ENCODE results near the gene KIF26B.

The KIF26B gene

GRCh38 chr1:245133995-245134715 is 20.6 kb upstream of the KIF26B start:
- Histone ChIP-seq H3K4me3 (ENCODE audit: low read depth, low read length) (no peak overlapping the region), H3K4me1 (ENCODE audit: control insufficient read depth, insufficient read depth, low read length) (peaks cover 6% of the 10 kb centered on the region), H3K36me3 (ENCODE audit: control insufficient read depth, insufficient read depth, low read length) (no peaks in the 10 kb centered on the region), H3K27me3 (ENCODE audit: control insufficient read depth, insufficient read depth, low read length) (no peaks in the 10 kb centered on the region), H3K27ac (ENCODE audit: low read depth, low read length) (no peak overlapping the region), H3K9me3 (ENCODE audit: control insufficient read depth, insufficient read depth, low read depth, low read length) (no peaks in the 10 kb centered on the region), H3K9ac (ENCODE audit: low read length) (no peak overlapping the region)

- H3K9ac ChIP-seq (ENCODE audit: low read length), result no peak overlapping the region
- H3K9me3 ChIP-seq (ENCODE audit: control insufficient read depth, insufficient read depth, low read depth, low read length), result no peaks in the 10 kb centered on the region
- H3K27me3 ChIP-seq (ENCODE audit: control insufficient read depth, insufficient read depth, low read length), result no peaks in the 10 kb centered on the region
- H3K27ac ChIP-seq (ENCODE audit: low read depth, low read length), result no peak overlapping the region
- H3K4me3 ChIP-seq (ENCODE audit: low read depth, low read length), result no peak overlapping the region
- H3K36me3 ChIP-seq (ENCODE audit: control insufficient read depth, insufficient read depth, low read length), result no peaks in the 10 kb centered on the region
- no peaks in the 10 kb centered on the region for H3K4me1 ChIP-seq (ENCODE audit: control insufficient read depth, insufficient read depth, low read length)
These were observed 12.5 kb upstream of the KIF26B start for GRCh38 chr1:245142171-245142798.

GRCh38 chr1:245142976-245143375 is 11.8 kb upstream of the KIF26B start:
- no peak overlapping the region for H3K4me3 ChIP-seq (ENCODE audit: low read depth, low read length)
- no peak overlapping the region for H3K27ac ChIP-seq (ENCODE audit: low read depth, low read length)
- H3K9ac ChIP-seq (ENCODE audit: low read length), result no peak overlapping the region
- H3K27me3 ChIP-seq (ENCODE audit: control insufficient read depth, insufficient read depth, low read length), result no peaks in the 10 kb centered on the region
- no peaks in the 10 kb centered on the region for H3K4me1 ChIP-seq (ENCODE audit: control insufficient read depth, insufficient read depth, low read length)
- no peaks in the 10 kb centered on the region for H3K36me3 ChIP-seq (ENCODE audit: control insufficient read depth, insufficient read depth, low read length)
- no peaks in the 10 kb centered on the region for H3K9me3 ChIP-seq (ENCODE audit: control insufficient read depth, insufficient read depth, low read depth, low read length)

DNA sequence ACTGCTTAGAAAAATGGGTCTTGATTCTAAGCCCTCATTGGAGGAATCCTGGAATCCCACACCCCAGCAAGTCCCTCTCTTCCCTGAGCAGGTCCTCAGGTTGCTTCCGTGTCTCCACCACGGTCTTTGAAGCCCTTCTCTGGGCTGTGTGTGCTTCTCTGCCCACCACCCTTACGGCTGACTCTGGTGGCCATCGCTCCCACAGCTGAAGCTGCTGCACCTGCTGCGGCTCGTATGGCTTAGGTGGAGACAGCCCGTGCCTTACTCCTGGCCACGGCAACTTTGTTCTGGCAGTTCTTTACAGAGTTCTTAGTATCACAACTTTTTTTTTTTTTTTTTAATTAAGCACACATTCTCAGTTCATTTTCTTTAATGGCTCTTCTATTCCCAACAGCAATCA is 10.9 kb upstream of the KIF26B start:
- Histone ChIP-seq H3K36me3 (ENCODE audit: control insufficient read depth, insufficient read depth, low read length) (no peaks in the 10 kb centered on the region), H3K9ac (ENCODE audit: low read length) (no peak overlapping the region), H3K27ac (ENCODE audit: low read depth, low read length) (no peak overlapping the region), H3K27me3 (ENCODE audit: control insufficient read depth, insufficient read depth, low read length) (no peaks in the 10 kb centered on the region), H3K4me3 (ENCODE audit: low read depth, low read length) (no peak overlapping the region), H3K9me3 (ENCODE audit: control insufficient read depth, insufficient read depth, low read depth, low read length) (no peaks in the 10 kb centered on the region), H3K4me1 (ENCODE audit: control insufficient read depth, insufficient read depth, low read length) (no peaks in the 10 kb centered on the region)

DNA sequence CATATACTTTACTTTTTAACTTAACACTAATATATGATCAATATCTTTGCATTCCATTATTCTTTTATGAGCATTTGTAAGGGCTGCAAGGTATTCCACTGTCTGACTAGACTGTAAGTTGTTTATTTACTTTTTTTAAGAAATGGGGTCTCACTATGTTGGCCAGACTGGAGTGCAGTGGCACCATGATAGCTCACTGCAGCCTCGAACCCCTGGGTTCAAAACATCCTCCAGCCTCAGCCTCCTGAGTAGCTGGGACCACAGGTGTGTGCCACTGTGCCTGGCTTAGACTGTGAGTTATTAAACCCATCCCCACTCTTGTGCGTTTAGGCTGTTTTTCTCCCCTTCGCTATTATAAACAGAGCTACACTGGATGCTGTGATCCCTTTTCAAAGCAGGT is 6.7 kb upstream of the KIF26B start:
- Histone ChIP-seq H3K4me1 (ENCODE audit: control insufficient read depth, insufficient read depth, low read length) (no peaks in the 10 kb centered on the region), H3K36me3 (ENCODE audit: control insufficient read depth, insufficient read depth, low read length) (no peaks in the 10 kb centered on the region), H3K9ac (ENCODE audit: low read length) (no peak overlapping the region), H3K4me3 (ENCODE audit: low read depth, low read length) (no peak overlapping the region), H3K9me3 (ENCODE audit: control insufficient read depth, insufficient read depth, low read depth, low read length) (no peaks in the 10 kb centered on the region), H3K27ac (ENCODE audit: low read depth, low read length) (no peak overlapping the region), H3K27me3 (ENCODE audit: control insufficient read depth, insufficient read depth, low read length) (peaks cover 13% of the 10 kb centered on the region)

DNA sequence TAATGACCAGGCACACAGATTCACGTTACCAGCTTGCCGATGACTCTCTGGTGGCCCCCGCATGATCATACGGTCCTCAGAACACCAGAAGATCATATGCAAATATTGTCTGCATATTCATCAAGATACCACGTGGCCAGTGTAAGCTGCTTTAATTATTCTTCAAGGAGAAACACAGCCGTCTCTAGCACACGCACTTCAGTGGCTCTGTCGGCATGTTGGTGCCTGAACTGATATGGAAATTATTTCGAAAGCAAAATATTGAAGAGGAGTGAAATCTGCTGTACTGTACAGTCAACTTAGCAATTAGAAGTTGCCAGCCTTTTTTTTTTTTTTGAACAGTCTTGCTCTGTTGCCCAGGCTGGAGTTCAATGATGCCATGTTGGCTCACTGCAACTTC is 5.9 kb upstream of the KIF26B start:
- H3K27ac ChIP-seq (ENCODE audit: low read depth, low read length), result no peak overlapping the region

GRCh38 chr1:245153081-245153551 is 1.7 kb upstream of the KIF26B start:
- H3K27ac ChIP-seq (ENCODE audit: low read depth, low read length), result no peak overlapping the region
- H3K27me3 ChIP-seq (ENCODE audit: control insufficient read depth, insufficient read depth, low read length), result peaks cover 57% of the 10 kb centered on the region
- no peaks in the 10 kb centered on the region for H3K9me3 ChIP-seq (ENCODE audit: control insufficient read depth, insufficient read depth, low read depth, low read length)
- H3K4me3 ChIP-seq (ENCODE audit: low read depth, low read length), result peak overlapping the region; percentile 83
- H3K9ac ChIP-seq (ENCODE audit: low read length), result peak overlapping the region; percentile 29
- H3K36me3 ChIP-seq (ENCODE audit: control insufficient read depth, insufficient read depth, low read length), result no peaks in the 10 kb centered on the region
- H3K4me1 ChIP-seq (ENCODE audit: control insufficient read depth, insufficient read depth, low read length), result peaks cover 9% of the 10 kb centered on the region

More for the DNA sequence above, 5.9 kb upstream of the KIF26B start:
- H3K27me3 ChIP-seq (ENCODE audit: control insufficient read depth, insufficient read depth, low read length), result peaks cover 21% of the 10 kb centered on the region
- H3K4me3 ChIP-seq (ENCODE audit: low read depth, low read length), result no peak overlapping the region
- peaks cover 3% of the 10 kb centered on the region; the same call in 1 of the 2 replicates for H3K4me1 ChIP-seq (ENCODE audit: control insufficient read depth, insufficient read depth, low read length)
- no peaks in the 10 kb centered on the region for H3K36me3 ChIP-seq (ENCODE audit: control insufficient read depth, insufficient read depth, low read length)
- no peaks in the 10 kb centered on the region for H3K9me3 ChIP-seq (ENCODE audit: control insufficient read depth, insufficient read depth, low read depth, low read length)
- no peak overlapping the region for H3K9ac ChIP-seq (ENCODE audit: low read length)

DNA sequence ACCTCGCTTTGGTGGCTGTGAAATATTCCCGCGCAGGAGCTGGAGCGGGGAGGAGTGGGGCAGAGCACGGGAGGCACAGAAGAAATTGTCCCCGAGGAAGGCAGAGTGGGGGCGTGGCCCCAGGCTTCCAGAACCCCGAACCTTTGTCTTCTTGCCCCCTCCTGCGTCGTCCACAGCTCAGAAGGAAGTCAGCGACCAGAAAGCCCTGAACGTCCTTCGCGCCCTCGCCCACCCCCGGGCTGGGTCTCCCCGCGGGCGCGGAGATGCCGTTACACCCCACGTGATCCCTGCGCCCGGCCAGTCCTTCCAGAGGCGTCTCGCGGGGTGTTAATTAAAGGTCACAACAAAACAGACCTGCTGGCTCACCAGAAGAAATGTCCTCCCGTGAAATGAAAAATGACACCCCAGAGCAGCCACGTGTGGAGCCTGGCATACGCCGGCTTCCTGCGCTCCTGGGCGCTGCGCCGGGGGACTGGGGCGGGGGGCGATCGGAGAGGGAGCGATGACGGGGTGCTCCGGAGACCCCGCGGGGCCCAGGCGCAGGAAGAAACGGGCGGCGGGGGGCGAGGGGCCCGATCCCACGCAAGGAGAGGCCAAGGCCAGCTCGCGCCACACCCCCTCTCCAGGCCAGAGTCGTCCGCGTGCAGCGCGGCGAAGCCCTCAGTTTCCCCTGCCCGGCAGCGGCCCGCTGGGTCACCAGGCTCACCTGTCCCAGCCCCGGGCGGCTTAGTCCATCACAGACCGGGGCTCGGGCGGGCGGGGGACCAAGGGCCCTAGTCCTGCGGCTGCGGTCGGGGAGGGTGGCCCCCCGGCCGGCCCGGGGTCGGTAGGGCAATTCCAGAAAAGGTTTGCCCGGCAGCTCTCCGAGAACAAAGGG is 995 bp upstream of the KIF26B start:
- Histone ChIP-seq H3K27me3 (ENCODE audit: control insufficient read depth, insufficient read depth, low read length) (peaks cover 61% of the 10 kb centered on the region), H3K27ac (ENCODE audit: low read depth, low read length) (no peak overlapping the region), H3K36me3 (ENCODE audit: control insufficient read depth, insufficient read depth, low read length) (no peaks in the 10 kb centered on the region), H3K9me3 (ENCODE audit: control insufficient read depth, insufficient read depth, low read depth, low read length) (no peaks in the 10 kb centered on the region), H3K4me1 (ENCODE audit: control insufficient read depth, insufficient read depth, low read length) (peaks cover 9% of the 10 kb centered on the region), H3K9ac (ENCODE audit: low read length) (peak overlapping the region; percentile 58), H3K4me3 (ENCODE audit: low read depth, low read length) (peak overlapping the region; percentile 83)

DNA sequence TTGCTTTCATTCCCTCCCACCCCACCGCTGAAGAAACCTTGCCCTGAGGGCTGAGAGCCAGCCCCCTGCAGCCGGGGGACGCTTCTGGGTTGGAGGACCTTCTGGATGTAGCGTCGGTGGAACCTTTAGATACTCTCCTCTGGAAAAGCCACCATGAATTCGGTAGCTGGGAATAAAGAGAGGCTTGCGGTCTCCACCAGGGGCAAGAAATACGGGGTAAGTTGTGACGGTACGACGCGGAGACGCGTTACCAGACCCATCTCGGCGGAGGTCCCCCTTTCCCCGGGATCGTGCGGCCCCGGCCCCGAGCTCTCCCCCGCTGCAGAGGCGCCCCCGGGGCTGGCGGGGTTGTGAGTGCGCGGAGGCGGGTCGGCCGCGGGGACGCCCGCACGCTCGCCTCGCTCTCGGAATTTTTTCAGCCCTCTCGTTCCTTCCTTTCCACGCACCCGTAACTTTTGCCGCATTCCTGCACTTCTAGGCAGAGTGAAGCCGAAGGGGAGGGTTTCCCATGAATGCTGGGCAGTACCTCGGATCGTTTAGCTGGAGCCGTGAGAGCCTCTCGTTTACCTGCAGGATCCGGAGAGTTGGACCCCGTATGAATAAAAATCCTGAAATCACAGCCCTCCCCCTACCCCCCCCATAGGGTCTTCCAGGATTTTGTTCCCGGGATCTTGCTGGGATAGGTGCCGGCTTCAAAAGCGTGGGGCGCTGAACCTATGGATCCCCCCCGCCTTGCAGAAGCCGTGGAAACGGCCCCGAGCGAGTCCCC is 671 bp downstream of the KIF26B start:
- Histone ChIP-seq H3K9ac (ENCODE audit: low read length) (peak overlapping the region; percentile 66), H3K36me3 (ENCODE audit: control insufficient read depth, insufficient read depth, low read length) (no peaks in the 10 kb centered on the region), H3K27me3 (ENCODE audit: control insufficient read depth, insufficient read depth, low read length) (peaks cover 61% of the 10 kb centered on the region), H3K9me3 (ENCODE audit: control insufficient read depth, insufficient read depth, low read depth, low read length) (no peaks in the 10 kb centered on the region), H3K4me1 (ENCODE audit: control insufficient read depth, insufficient read depth, low read length) (peaks cover 9% of the 10 kb centered on the region), H3K27ac (ENCODE audit: low read depth, low read length) (no peak overlapping the region), H3K4me3 (ENCODE audit: low read depth, low read length) (peak overlapping the region; percentile 83)

DNA sequence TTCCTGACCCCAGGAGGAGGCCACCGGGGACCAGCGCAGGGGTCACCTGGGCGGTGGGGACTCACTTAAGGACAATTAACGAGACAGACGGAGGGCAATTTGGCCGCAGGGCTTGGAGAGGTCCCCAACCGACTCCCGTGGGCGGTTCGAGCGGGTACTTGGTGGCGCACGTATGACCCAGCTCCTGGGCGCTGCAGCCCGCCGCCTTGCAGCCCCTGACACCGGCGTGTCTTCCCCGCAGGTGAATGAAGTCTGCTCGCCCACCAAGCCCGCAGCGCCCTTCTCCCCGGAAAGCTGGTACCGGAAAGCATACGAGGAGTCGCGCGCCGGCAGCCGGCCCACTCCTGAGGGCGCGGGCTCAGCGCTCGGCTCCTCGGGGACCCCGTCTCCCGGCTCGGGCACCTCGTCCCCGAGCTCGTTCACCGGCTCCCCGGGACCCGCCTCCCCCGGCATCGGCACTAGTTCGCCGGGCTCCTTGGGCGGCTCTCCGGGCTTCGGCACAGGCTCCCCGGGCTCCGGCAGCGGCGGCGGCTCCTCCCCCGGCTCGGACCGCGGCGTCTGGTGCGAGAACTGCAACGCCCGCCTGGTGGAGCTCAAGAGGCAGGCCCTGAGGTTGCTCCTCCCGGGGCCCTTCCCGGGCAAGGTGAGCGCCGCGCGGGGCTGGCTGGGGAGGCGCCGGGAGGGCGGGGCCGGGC is 1.4 kb downstream of the KIF26B start:
- Histone ChIP-seq H3K9me3 (ENCODE audit: control insufficient read depth, insufficient read depth, low read depth, low read length) (no peaks in the 10 kb centered on the region), H3K27me3 (ENCODE audit: control insufficient read depth, insufficient read depth, low read length) (peaks cover 55% of the 10 kb centered on the region), H3K27ac (ENCODE audit: low read depth, low read length) (no peak overlapping the region), H3K4me1 (ENCODE audit: control insufficient read depth, insufficient read depth, low read length) (peaks cover 9% of the 10 kb centered on the region), H3K9ac (ENCODE audit: low read length) (peak overlapping the region; percentile 74), H3K4me3 (ENCODE audit: low read depth, low read length) (peak overlapping the region; percentile 83), H3K36me3 (ENCODE audit: control insufficient read depth, insufficient read depth, low read length) (no peaks in the 10 kb centered on the region)

Measured in HUES6 (cell line).